HepG2 (cell line): ENCODE data around the gene WDR70. TPM values are rescaled to one million over a fixed set of nuclear protein-coding genes. Genes with fewer than 3 reads are reported as not detected.

ENCODE experiments used
- ATAC-seq: fragments of 200-7000 bp; cut with Tn5 transposase; 3 replicates; pipeline ENCODE4 v1.9.1; 2020; ENCODE audit warnings: mild to moderate bottlenecking, moderate library complexity
- BruUV-seq: library from RNA; stranded (reverse); fragments of 400-500 nt; replicated peaks from 2 replicates; lab custom pipeline; 2021; lab: Mats Ljungman, UMichigan
- CTCF ChIA-PET: fragments of 300-600 bp; formaldehyde crosslinking; extraction: SDS; loops from one replicate; lab custom pipeline; 2021; ENCODE audit warnings: low total read pairs, inconsistent platforms, low intra/inter-chr PET ratio; lab: Yijun Ruan, JAX
- POLR2A ChIA-PET: fragments of 350-600 bp; sonication (Branson Sonifier 250); formaldehyde crosslinking; loops from one replicate; lab custom pipeline; 2020; ENCODE audit warnings: antibody characterized with exemption, inconsistent platforms; lab: Yijun Ruan, JAX
- DNase-seq: peaks from one replicate; pipeline ENCODE4 v3.0.0-alpha.2; 2015; ENCODE audit warnings: low spot score
- FAIRE-seq: peaks from 3 replicates; lab custom pipeline; 2011; peaks lifted over from hg19 to GRCh38; lab: Jason Lieb, UNC
- H2AFZ ChIP-seq: one replicate; pipeline ENCODE4 v1.6.1; 2011; ENCODE audit warnings: low read length, inconsistent platforms
- H3K27ac ChIP-seq: fragments of 300-600 bp; 3 replicates; pipeline ENCODE4 v1.8.0; 2011; ENCODE audit warnings: mixed run types, mild to moderate bottlenecking, mixed read lengths, low read length, inconsistent platforms; ENCODE audit not compliant: insufficient read depth; ENCODE audit errors: extremely low read length
- H3K27me3 ChIP-seq, 2 experiments: fragments of 200-600 bp in 1 of 2; 2 replicates in 1 of 2; 3 replicates in 1 of 2; pipeline versions ENCODE4 v1.6.0 to v1.8.0; 2011; ENCODE audit warnings: low read length in 2 of 2, mild to moderate bottlenecking in 2 of 2, moderate library complexity in 2 of 2, inconsistent platforms in 1 of 2; ENCODE audit not compliant: insufficient read depth in 2 of 2, control insufficient read depth in 1 of 2
- H3K36me3 ChIP-seq, 2 experiments: fragments of 200-600 bp in 1 of 2; replicated peaks in 1 of 2; 2 replicates in 1 of 2; 3 replicates in 1 of 2; pipeline versions ENCODE4 v1.5.1 to v1.8.0; 2011; ENCODE audit warnings: low read length in 2 of 2, inconsistent platforms in 1 of 2; ENCODE audit not compliant: insufficient read depth in 2 of 2, control insufficient read depth in 1 of 2
- H3K4me1 ChIP-seq: 2 replicates; pipeline ENCODE4 v1.5.1; 2012; ENCODE audit warnings: low read length, inconsistent platforms; ENCODE audit not compliant: insufficient read depth
- H3K4me2 ChIP-seq: 2 replicates; pipeline ENCODE4 v1.6.0; 2011; ENCODE audit warnings: low read depth, low read length, inconsistent platforms
- H3K4me3 ChIP-seq, 3 experiments: fragments of 200-600 bp in 1 of 3; sonication (generic), shearing (Covaris generic) in 1 of 3; replicated peaks in 1 of 3; 2 replicates each; pipeline ENCODE4 v1.5.1; 2011 to 2016; ENCODE audit warnings: low read length in 3 of 3, inconsistent platforms in 2 of 3, low read depth in 2 of 3, mild to moderate bottlenecking in 2 of 3, control low read depth in 1 of 3, mixed read lengths in 1 of 3; ENCODE audit not compliant: insufficient read depth in 1 of 3
- H3K79me2 ChIP-seq: one replicate; pipeline ENCODE4 v1.6.1; 2011; ENCODE audit warnings: low read length, inconsistent platforms; ENCODE audit not compliant: insufficient read depth
- H3K9ac ChIP-seq: 2 replicates; pipeline ENCODE4 v1.6.0; 2011; ENCODE audit warnings: mild to moderate bottlenecking, low read depth, low read length, inconsistent platforms; ENCODE audit not compliant: insufficient read depth
- H3K9me3 ChIP-seq: 2 replicates; pipeline ENCODE4 v1.5.1; 2012; ENCODE audit warnings: mild to moderate bottlenecking, low read length
- H4K20me1 ChIP-seq: 2 replicates; pipeline ENCODE4 v1.6.0; 2011; ENCODE audit warnings: inconsistent platforms, mild to moderate bottlenecking, low read length, moderate library complexity; ENCODE audit not compliant: insufficient read depth
- CCDC6 ChIP-seq: sonication (generic); formaldehyde crosslinking; IDR thresholded peaks from 2 replicates; pipeline ENCODE4 v1.8.1; 2022; ENCODE audit warnings: mild to moderate bottlenecking, missing genetic modification reagents, moderate library complexity
- HDAC6 ChIP-seq: fragments of 200-600 bp; sonication (generic); IDR thresholded peaks from 2 replicates; pipeline ENCODE4 v1.7.0; 2017; ENCODE audit warnings: mild to moderate bottlenecking, antibody characterized with exemption, low read length, low read depth
- HINFP ChIP-seq: sonication (generic); formaldehyde crosslinking; IDR thresholded peaks from 2 replicates; pipeline ENCODE4 v1.4.0; 2020; ENCODE audit warnings: low read depth, mild to moderate bottlenecking, missing genetic modification reagents
- HMG20A ChIP-seq: IDR thresholded peaks from 2 replicates; pipeline ENCODE4 v1.6.1; 2016; ENCODE audit warnings: borderline replicate concordance
- HNF1B ChIP-seq: sonication (generic); formaldehyde crosslinking; IDR thresholded peaks from 2 replicates; pipeline ENCODE4 v1.5.1; 2020; ENCODE audit warnings: mild to moderate bottlenecking, moderate library complexity, missing genetic modification reagents
- MBNL3 ChIP-seq: fragments of 250-450 bp; sonication (Bioruptor Pico); conservative IDR thresholded peaks from 2 replicates; pipeline ENCODE4 v1.8.0; 2022; ENCODE audit warnings: mild to moderate bottlenecking, inconsistent platforms
- NCOA1 ChIP-seq: sonication (generic); formaldehyde crosslinking; IDR thresholded peaks from 2 replicates; pipeline ENCODE4 v1.9.0; 2021; ENCODE audit warnings: missing genetic modification reagents
- NCOA2 ChIP-seq: sonication (generic); formaldehyde crosslinking; IDR thresholded peaks from 2 replicates; pipeline ENCODE4 v1.8.0; 2022; ENCODE audit warnings: inconsistent platforms
- PITX1 ChIP-seq: sonication (generic); formaldehyde crosslinking; IDR thresholded peaks from 2 replicates; pipeline ENCODE4 v1.5.1; 2020; ENCODE audit warnings: mild to moderate bottlenecking, missing genetic modification reagents
- POLR2AphosphoS5 ChIP-seq: IDR thresholded peaks from 2 replicates; pipeline ENCODE4 v1.6.1; 2012; ENCODE audit warnings: low read depth, low read length
- SKIL ChIP-seq: sonication (generic); formaldehyde crosslinking; IDR thresholded peaks from 2 replicates; pipeline ENCODE4 v1.8.0; 2022; ENCODE audit warnings: missing genetic modification reagents, mild to moderate bottlenecking, moderate library complexity, borderline replicate concordance
- SRSF4 ChIP-seq: fragments of 200-400 bp; formaldehyde crosslinking; IDR thresholded peaks from one replicate; pipeline ENCODE4 v1.6.1; 2018; ENCODE audit warnings: mild to moderate bottlenecking, low read depth, low read length, moderate library complexity; ENCODE audit not compliant: poor library complexity, severe bottlenecking
- ZNF446 ChIP-seq: sonication (generic); formaldehyde crosslinking; IDR thresholded peaks from 2 replicates; pipeline ENCODE4 v1.5.0; 2020; ENCODE audit warnings: mild to moderate bottlenecking, missing genetic modification reagents
- WGBS: methylation state at CpG from one replicate; pipeline ENCODE4 v1.1.6; 2017; ENCODE audit warnings: low lambda C conversion rate; 5-methylcytosine and 5-hydroxymethylcytosine counted together
- in situ Hi-C: cut with HindIII; loops from 2 replicates; pipeline ENCODE4 v1.10.0; 2017; ENCODE audit warnings: low pct_unique_long_range_greater_than_20kb; ENCODE audit not compliant: extremely low pct_ligation_motif_present
- intact Hi-C: fragments of 100-400 bp; cut with micrococcal nuclease; formaldehyde crosslinking; loops from one replicate; pipeline ENCODE4 v1.10.0; 2022; ENCODE audit not compliant: unreplicated experiment
- polyA plus RNA-seq, 8 experiments: library from polyadenylated mRNA; depleted of rRNA in 3 of 8; stranded (reverse) in 7 of 8; unstranded in 1 of 8; fragments of >200 nt; fragmentation: Illumina TruSeq in 4 of 8; extraction: Trizol in 4 of 8; gene quantifications; 2 replicates each; pipeline versions ENCODE4 v1.2.1 to v1.2.3, GENCODE V29; 2011 to 2016; ENCODE audit warnings: low read depth in 4 of 8, missing spikeins in 1 of 8, mixed read lengths in 1 of 8; ENCODE audit not compliant: insufficient read depth in 1 of 8
- total RNA-seq, 5 experiments: library from RNA; depleted of rRNA; stranded (reverse); fragments of >200 nt; fragmentation: Illumina TruSeq; extraction: Trizol; gene quantifications; 2 replicates each; pipeline ENCODE4 v1.2.3, GENCODE V29; 2016; ENCODE audit warnings: low read depth in 1 of 5

The WDR70 gene
- total and polyA plus RNA-seq, 2 of the 13 experiments (the other 11 are each of a cell fraction or from before 2014, with no cell fraction given) = 14.6 to 30.6 TPM

- intact Hi-C loops = no loop called here
- H3K4me2 ChIP-seq = no peak overlapping the region
- POLR2A ChIA-PET = no interaction called here
- no peaks in the 10 kb centered on the region for H3K79me2 ChIP-seq
- no peak for ATAC-seq
- 89% methylated on average over 5 of the region's 5 CpGs for WGBS
- no peaks in the 10 kb centered on the region for H3K27me3 ChIP-seq
- no peak for FAIRE-seq
- TF ChIP-seq PITX1 (no peak), CCDC6 (no peak), MBNL3 (no peak), SKIL (no peak), SRSF4 (no peak)
- H4K20me1 ChIP-seq = no peaks in the 10 kb centered on the region
- no peaks in the 10 kb centered on the region for H3K9me3 ChIP-seq
- H3K9ac ChIP-seq = no peak overlapping the region
- H2AFZ ChIP-seq = no peak overlapping the region
- no peak overlapping the region for H3K27ac ChIP-seq
- no peak overlapping the region for H3K4me3 ChIP-seq
- BruUV-seq = no TSS peak
- no peak for DNase-seq
- H3K4me1 ChIP-seq = no peaks in the 10 kb centered on the region
- CTCF ChIA-PET = no interaction called here
- in situ Hi-C loops = no loop called here
- peaks cover 0 to 3% of the 10 kb centered on the region in 2 experiments; a peak in 2 of 5 replicates for H3K36me3 ChIP-seq
Measured at GRCh38 chr5:37738865-37739488, 359.9 kb downstream of the WDR70 start.

- Histone ChIP-seq H3K4me3 (no peak overlapping the region), H3K9me3 (no peaks in the 10 kb centered on the region), H3K27me3 (no peaks in the 10 kb centered on the region), H3K9ac (no peak overlapping the region), H3K79me2 (no peaks in the 10 kb centered on the region), H3K4me2 (no peak overlapping the region), H3K36me3 (peaks cover 0 to 3% of the 10 kb centered on the region in 2 experiments; a peak in 2 of 5 replicates), H2AFZ (no peak overlapping the region), H3K27ac (no peak overlapping the region), H3K4me1 (no peaks in the 10 kb centered on the region), H4K20me1 (no peaks in the 10 kb centered on the region)
- ChIA-PET POLR2A (no interaction called here), CTCF (no interaction called here)
- 91% methylated on average over 2 of the region's 2 CpGs for WGBS
- no peak for ATAC-seq
- intact Hi-C loops (no loop called here), in situ Hi-C loops (no loop called here)
- no peak for FAIRE-seq
- DNase-seq = no peak
- BruUV-seq = no TSS peak
- TF ChIP-seq HNF1B (no peak), NCOA1 (no peak), POLR2AphosphoS5 (no peak), ZNF446 (CRISPR knock-in tag) (no peak), HINFP (CRISPR knock-in tag) (no peak), HDAC6 (no peak), HMG20A (CRISPR knock-in tag) (no peak), NCOA2 (CRISPR knock-in tag) (no peak)
Measured at GRCh38 chr5:37739817-37740261, 360.7 kb downstream of the WDR70 start.
